H9 (cell line): ENCODE data around the gene MRPL14. TPM values are rescaled to one million over a fixed set of nuclear protein-coding genes. Genes with fewer than 3 reads are reported as not detected.

Source experiments
- DNase-seq: peaks from one replicate; pipeline ENCODE4 v3.0.0-alpha.2; 2017
- H2AFZ ChIP-seq: one replicate; pipeline ENCODE4 v1.6.1; 2013; ENCODE audit warnings: mild to moderate bottlenecking, low read length, control low read depth, moderate library complexity
- H2AK5ac ChIP-seq: 2 replicates; pipeline ENCODE4 v1.6.1; 2013; ENCODE audit warnings: low read length, control low read depth, mixed read lengths; ENCODE audit not compliant: insufficient read length
- H2BK120ac ChIP-seq: one replicate; pipeline ENCODE4 v1.6.1; 2013; ENCODE audit warnings: low read depth, mild to moderate bottlenecking, low read length, control low read depth, inconsistent platforms; ENCODE audit not compliant: poor library complexity, severe bottlenecking
- H2BK12ac ChIP-seq: 2 replicates; pipeline ENCODE4 v1.6.1; 2013; ENCODE audit warnings: low read length, control low read depth, mixed read lengths, low read depth; ENCODE audit not compliant: insufficient read length
- H2BK15ac ChIP-seq: 2 replicates; pipeline ENCODE4 v1.6.1; 2013; ENCODE audit warnings: low read depth, low read length, control low read depth
- H2BK20ac ChIP-seq: one replicate; pipeline ENCODE4 v1.6.1; 2013; ENCODE audit warnings: low read depth, mild to moderate bottlenecking, low read length, control low read depth, inconsistent platforms; ENCODE audit not compliant: poor library complexity, severe bottlenecking
- H2BK5ac ChIP-seq: 2 replicates; pipeline ENCODE4 v1.6.1; 2013; ENCODE audit warnings: low read length, control low read depth, mixed read lengths; ENCODE audit not compliant: insufficient read length
- H3K14ac ChIP-seq: 2 replicates; pipeline ENCODE4 v1.6.1; 2013; ENCODE audit warnings: low read length, control low read depth; ENCODE audit not compliant: insufficient read depth
- H3K18ac ChIP-seq: 2 replicates; pipeline ENCODE4 v1.6.1; 2013; ENCODE audit warnings: low read depth, mild to moderate bottlenecking, mixed read lengths, low read length, control low read depth; ENCODE audit not compliant: insufficient read length
- H3K23ac ChIP-seq: 2 replicates; pipeline ENCODE4 v1.6.1; 2013; ENCODE audit warnings: low read length, control low read depth, mixed read lengths, low read depth; ENCODE audit not compliant: insufficient read length
- H3K23me2 ChIP-seq: 2 replicates; pipeline ENCODE4 v1.6.1; 2013; ENCODE audit warnings: low read depth, mild to moderate bottlenecking, mixed read lengths, low read length, control low read depth; ENCODE audit not compliant: insufficient read length, poor library complexity, severe bottlenecking
- H3K27ac ChIP-seq: 2 replicates; pipeline ENCODE4 v1.5.1; 2013; ENCODE audit warnings: low read length, control low read depth, mixed read lengths, low read depth; ENCODE audit not compliant: insufficient read length
- H3K27me3 ChIP-seq: 2 replicates; pipeline ENCODE4 v1.6.1; 2013; ENCODE audit warnings: low read length, control low read depth, inconsistent platforms; ENCODE audit not compliant: insufficient read depth
- H3K4ac ChIP-seq: 2 replicates; pipeline ENCODE4 v1.6.1; 2013; ENCODE audit warnings: low read depth, mild to moderate bottlenecking, control low read depth, inconsistent platforms, low read length, moderate library complexity
- H3K4me1 ChIP-seq: 2 replicates; pipeline ENCODE4 v1.6.1; 2013; ENCODE audit warnings: low read length, control low read depth, inconsistent platforms; ENCODE audit not compliant: insufficient read depth
- H3K4me2 ChIP-seq: 2 replicates; pipeline ENCODE4 v1.6.1; 2013; ENCODE audit warnings: low read length, control low read depth, mixed read lengths; ENCODE audit not compliant: insufficient read length, insufficient read depth
- H3K56ac ChIP-seq: 2 replicates; pipeline ENCODE4 v1.6.1; 2013; ENCODE audit warnings: low read depth, mild to moderate bottlenecking, mixed read lengths, low read length, control low read depth; ENCODE audit not compliant: insufficient read length
- H3K79me1 ChIP-seq: 2 replicates; pipeline ENCODE4 v1.6.1; 2013; ENCODE audit warnings: low read depth, mild to moderate bottlenecking, moderate library complexity, low read length, control low read depth, inconsistent platforms; ENCODE audit not compliant: insufficient read depth, poor library complexity, severe bottlenecking
- H3K79me2 ChIP-seq: 2 replicates; pipeline ENCODE4 v1.6.1; 2013; ENCODE audit warnings: low read length, control low read depth, inconsistent platforms; ENCODE audit not compliant: insufficient read depth
- H3K9ac ChIP-seq: 2 replicates; pipeline ENCODE4 v1.6.1; 2013; ENCODE audit warnings: low read length, control low read depth, mixed read lengths; ENCODE audit not compliant: insufficient read length; ENCODE audit errors: extremely low read depth
- H3K9me3 ChIP-seq: one replicate; pipeline ENCODE4 v1.6.1; 2013; ENCODE audit warnings: low read depth, low read length, inconsistent platforms; ENCODE audit not compliant: control insufficient read depth
- H3T11ph ChIP-seq: one replicate; pipeline ENCODE4 v1.6.1; 2013; ENCODE audit warnings: mild to moderate bottlenecking, low read length, control low read depth, inconsistent platforms
- H4K20me1 ChIP-seq: one replicate; pipeline ENCODE4 v1.6.1; 2013; ENCODE audit not compliant: control insufficient read depth, insufficient read length, insufficient read depth
- H4K5ac ChIP-seq: 2 replicates; pipeline ENCODE4 v1.6.1; 2013; ENCODE audit warnings: low read depth, mild to moderate bottlenecking, mixed read lengths, low read length, control low read depth; ENCODE audit not compliant: insufficient read length
- H4K8ac ChIP-seq: replicated peaks from 2 replicates; pipeline ENCODE4 v1.6.1; 2013; ENCODE audit warnings: low read length, control low read depth, mixed read lengths, low read depth; ENCODE audit not compliant: insufficient read length
- H4K91ac ChIP-seq: 2 replicates; pipeline ENCODE4 v1.6.1; 2013; ENCODE audit warnings: low read depth, mild to moderate bottlenecking, moderate library complexity, mixed read lengths, low read length, control low read depth; ENCODE audit not compliant: insufficient read length
- H3K27ac Mint-ChIP-seq, 3 experiments: 2 replicates in 2 of 3; 3 replicates in 1 of 3; pipeline ENCODE4 v1.8.0; 2020 to 2021; ENCODE audit warnings: mixed read lengths in 3 of 3, mild to moderate bottlenecking in 1 of 3, moderate library complexity in 1 of 3
- H3K27me3 Mint-ChIP-seq: 2 replicates; pipeline ENCODE4 v1.8.0; 2021; ENCODE audit warnings: low read depth, mild to moderate bottlenecking, moderate library complexity, mixed read lengths
- H3K36me3 Mint-ChIP-seq, 3 experiments: 2 replicates in 2 of 3; 3 replicates in 1 of 3; pipeline ENCODE4 v1.8.0; 2020 to 2021; ENCODE audit warnings: low read depth in 3 of 3, mixed read lengths in 3 of 3; ENCODE audit not compliant: insufficient read depth in 1 of 3
- H3K4me1 Mint-ChIP-seq, 2 experiments: 2 replicates each; pipeline ENCODE4 v1.8.0; 2020; ENCODE audit warnings: mixed read lengths in 2 of 2
- H3K4me3 Mint-ChIP-seq, 2 experiments: 2 replicates in 1 of 2; 3 replicates in 1 of 2; pipeline ENCODE4 v1.8.0; 2020 to 2021; ENCODE audit warnings: mild to moderate bottlenecking in 2 of 2, mixed read lengths in 2 of 2, moderate library complexity in 1 of 2
- H3K9me3 Mint-ChIP-seq, 2 experiments: 2 replicates in 1 of 2; 3 replicates in 1 of 2; pipeline ENCODE4 v1.8.0; 2020; ENCODE audit warnings: mild to moderate bottlenecking in 2 of 2, mixed read lengths in 2 of 2, moderate library complexity in 1 of 2
- WGBS: extraction: QIAGEN DNeasy Blood & Tissue Kit; methylation state at CpG from one replicate; pipeline ENCODE4 v1.1.7; 2013; ENCODE audit warnings: missing lambda C conversion rate, low lambda C conversion rate, mixed read lengths; ENCODE audit not compliant: insufficient read length; ENCODE audit errors: extremely low coverage; 5-methylcytosine and 5-hydroxymethylcytosine counted together
- total RNA-seq: library from RNA; stranded (reverse); gene quantifications from 2 replicates; pipeline ENCODE4 v1.2.1, GENCODE V29; 2021
- TF ChIP-seq, protein P1 (sequence below): fragments of 200-600 bp; sonication (generic); conservative IDR thresholded peaks from 3 replicates; pipeline ENCODE4 v1.8.0; 2021; ENCODE audit warnings: antibody characterized with exemption, mild to moderate bottlenecking

The MRPL14 gene
- total RNA-seq, 1 experiment from 2014 or later = 80.1 TPM

DNA sequence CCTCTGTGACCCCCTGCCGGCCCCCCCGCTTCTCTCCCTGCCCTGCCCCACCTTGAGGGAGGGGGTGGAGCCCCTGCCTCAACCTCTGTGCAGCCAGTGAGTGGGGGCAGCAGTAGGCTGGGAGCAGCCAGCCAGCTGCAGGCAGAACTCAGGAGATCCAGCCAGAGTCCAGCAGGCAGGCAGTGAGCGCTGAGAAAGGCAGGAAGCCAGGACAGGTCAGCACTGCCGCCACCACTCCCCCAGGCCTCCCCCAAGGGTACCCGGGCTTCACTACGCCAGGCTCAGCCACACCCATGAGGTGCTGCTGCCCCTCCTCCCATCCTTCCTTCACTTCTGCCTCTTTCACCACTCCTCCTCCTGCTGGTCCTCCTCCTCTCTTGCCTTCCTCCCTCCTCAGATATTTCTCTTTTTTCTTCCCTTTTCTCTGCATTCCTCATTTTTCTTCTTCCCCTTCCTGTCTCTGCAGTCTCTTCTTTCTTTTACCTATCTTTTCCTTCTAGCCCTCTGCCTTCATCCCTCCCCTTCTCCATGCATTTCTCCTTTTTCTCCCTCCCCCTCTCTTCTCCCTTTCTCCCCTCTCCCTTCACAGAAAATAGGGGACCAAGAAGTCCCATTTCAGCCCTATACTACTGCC, 11.6 kb upstream of the MRPL14 start:
- Histone ChIP-seq H2AFZ (no peak overlapping the region), H3T11ph (no peak overlapping the region), H2BK12ac (no peak overlapping the region), H4K8ac (no peak overlapping the region), H3K4ac (no peak overlapping the region), H4K20me1 (no peaks in the 10 kb centered on the region), H3K4me1 (no peaks in the 10 kb centered on the region), H3K27me3 (no peaks in the 10 kb centered on the region), H3K23me2 (no peaks in the 10 kb centered on the region), H3K27ac (no peak overlapping the region), H2BK120ac (no peak overlapping the region), H2BK20ac (no peak overlapping the region), H3K9ac (no peak overlapping the region), H3K4me2 (no peak overlapping the region), H2AK5ac (no peak overlapping the region), H3K18ac (no peak overlapping the region), H3K14ac (no peak overlapping the region; the same call in 1 of the 2 replicates), H3K23ac (no peak overlapping the region), H4K5ac (no peak overlapping the region), H4K91ac (no peak overlapping the region), H3K56ac (no peak overlapping the region), H3K79me2 (no peaks in the 10 kb centered on the region), H2BK5ac (no peak overlapping the region), H3K9me3 (no peaks in the 10 kb centered on the region), H2BK15ac (no peak overlapping the region), H3K79me1 (no peaks in the 10 kb centered on the region)
- Mint-ChIP-seq H3K36me3 (peaks cover 34 to 67% (median 51%) of the 10 kb centered on the region in 3 experiments), H3K4me3 (no peak overlapping the region), H3K27me3 (no peaks in the 10 kb centered on the region), H3K9me3 (no peaks in the 10 kb centered on the region), H3K4me1 (peaks cover 8 to 35% of the 10 kb centered on the region in 2 experiments), H3K27ac (peak overlapping the region in 1 of 3 experiments; percentile 20; a peak in 2 of 7 replicates)
- TF ChIP-seq, protein P1, sequence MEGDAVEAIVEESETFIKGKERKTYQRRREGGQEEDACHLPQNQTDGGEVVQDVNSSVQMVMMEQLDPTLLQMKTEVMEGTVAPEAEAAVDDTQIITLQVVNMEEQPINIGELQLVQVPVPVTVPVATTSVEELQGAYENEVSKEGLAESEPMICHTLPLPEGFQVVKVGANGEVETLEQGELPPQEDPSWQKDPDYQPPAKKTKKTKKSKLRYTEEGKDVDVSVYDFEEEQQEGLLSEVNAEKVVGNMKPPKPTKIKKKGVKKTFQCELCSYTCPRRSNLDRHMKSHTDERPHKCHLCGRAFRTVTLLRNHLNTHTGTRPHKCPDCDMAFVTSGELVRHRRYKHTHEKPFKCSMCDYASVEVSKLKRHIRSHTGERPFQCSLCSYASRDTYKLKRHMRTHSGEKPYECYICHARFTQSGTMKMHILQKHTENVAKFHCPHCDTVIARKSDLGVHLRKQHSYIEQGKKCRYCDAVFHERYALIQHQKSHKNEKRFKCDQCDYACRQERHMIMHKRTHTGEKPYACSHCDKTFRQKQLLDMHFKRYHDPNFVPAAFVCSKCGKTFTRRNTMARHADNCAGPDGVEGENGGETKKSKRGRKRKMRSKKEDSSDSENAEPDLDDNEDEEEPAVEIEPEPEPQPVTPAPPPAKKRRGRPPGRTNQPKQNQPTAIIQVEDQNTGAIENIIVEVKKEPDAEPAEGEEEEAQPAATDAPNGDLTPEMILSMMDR = no peak
- WGBS = no CpG with 5 or more reads among the region's 6 CpGs
- DNase-seq = no peak
